HG03457 (cell line): ENCODE measurements around the gene MCTP2.
A peak's percentile ranks its signal among the peaks of the same experiment; 100 is the strongest.

Experiments used
- ATAC-seq: cut with Tn5 transposase; IDR thresholded peaks from one replicate; pipeline ENCODE4 v1.9.1; 2021; ENCODE audit warnings: moderate number of reproducible peaks; ENCODE audit not compliant: unreplicated experiment

The MCTP2 gene

DNA sequence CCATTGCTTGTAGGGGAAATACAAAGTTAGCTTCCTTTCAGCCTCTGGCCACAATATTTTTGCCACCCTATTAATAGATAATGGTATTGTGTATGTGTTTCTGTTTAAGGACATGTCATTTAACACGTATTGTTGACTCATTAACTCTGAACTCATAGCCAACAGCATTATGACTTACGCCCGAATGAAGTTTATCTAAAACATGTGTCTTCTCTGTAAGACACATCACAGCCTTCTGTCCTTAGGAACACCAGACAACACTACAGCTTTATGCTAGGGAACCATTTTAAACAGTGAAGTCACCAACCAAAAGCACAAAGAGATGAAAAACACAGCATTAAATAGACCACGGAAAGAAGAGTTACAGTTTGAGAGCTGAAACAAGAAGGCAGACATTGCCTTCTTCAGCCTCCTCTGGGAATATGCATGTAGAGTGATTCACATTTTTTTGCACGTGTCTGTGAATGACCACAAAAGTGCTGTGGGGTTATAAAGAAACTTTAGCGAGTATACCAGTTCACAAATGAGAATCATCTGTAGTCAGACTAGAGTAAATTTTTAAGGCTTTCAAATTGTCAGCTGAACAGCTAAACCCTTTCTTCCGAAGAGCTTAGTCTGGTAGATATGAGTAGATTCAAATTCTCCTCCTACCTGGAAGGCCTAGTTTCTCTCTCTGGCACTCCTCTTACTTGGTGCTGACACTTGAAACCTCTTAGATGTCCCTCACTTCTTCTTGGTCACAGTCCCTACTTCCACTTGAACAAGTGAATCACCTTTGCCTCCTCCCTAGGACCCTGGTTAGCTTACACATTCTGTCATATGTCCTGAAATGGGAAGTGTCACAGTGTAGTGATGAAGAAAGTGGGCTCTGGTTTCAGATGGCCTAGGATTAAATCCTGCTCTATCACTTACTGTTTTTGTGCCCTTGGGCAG is 32.2 kb downstream of the MCTP2 start:
- peak; percentile 74 for ATAC-seq

DNA sequence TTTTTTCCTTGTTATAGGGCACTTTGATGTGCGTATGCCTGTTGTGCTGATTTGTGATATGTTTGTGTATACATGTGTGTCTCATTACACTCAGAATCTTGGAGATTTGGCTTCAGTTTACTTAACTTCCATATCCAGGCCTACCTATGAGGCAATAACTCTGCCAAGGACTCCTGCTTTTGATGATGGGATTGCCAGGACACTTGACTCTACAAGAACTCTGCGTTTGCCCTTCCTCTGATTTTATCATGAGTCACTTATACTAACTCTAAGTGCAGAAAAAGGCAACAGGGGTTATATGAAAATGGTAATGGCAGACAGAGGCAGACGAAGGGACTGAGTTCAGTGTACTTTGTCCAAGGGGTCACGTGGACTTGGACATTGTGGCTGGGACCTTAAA is 33.6 kb downstream of the MCTP2 start:
- no peak for ATAC-seq

DNA sequence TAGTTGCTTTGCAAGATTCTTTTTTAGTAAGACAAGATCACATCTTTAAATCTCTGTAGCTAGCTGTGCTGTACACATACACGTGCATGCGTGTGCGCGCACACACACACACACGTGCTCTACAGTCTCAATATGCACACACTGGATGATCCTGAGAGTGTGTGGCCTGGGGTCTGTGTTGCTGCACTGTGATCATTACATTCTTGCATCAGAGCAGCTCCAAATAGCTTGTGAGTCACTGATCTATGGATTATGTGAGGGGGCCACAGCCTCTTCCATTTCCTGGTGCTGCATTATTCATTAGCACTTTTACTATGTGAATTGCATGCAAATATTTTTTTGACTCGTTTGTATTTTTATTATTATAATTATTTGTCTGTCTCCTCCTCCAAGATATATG is 34.6 kb downstream of the MCTP2 start:
- no peak for ATAC-seq

DNA sequence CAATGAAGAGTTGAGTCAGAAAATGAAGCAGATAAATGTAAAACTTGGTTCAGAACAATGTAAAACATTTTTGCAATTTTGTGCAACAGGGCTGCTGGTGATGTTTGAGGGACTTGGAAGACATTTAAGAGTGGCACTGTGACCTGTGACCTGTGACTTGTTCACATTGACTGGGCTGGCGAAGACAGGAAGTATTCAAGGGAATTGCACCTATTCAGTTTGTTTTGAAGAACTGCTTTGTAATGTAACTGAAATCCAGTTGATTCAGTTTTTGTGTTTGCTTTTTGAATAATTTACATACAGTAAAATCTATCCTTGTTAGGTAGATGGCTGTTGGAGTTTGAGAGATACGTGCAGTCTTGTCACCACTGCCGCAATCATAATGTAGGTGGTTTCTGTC is 35.4 kb downstream of the MCTP2 start:
- ATAC-seq: no peak

DNA sequence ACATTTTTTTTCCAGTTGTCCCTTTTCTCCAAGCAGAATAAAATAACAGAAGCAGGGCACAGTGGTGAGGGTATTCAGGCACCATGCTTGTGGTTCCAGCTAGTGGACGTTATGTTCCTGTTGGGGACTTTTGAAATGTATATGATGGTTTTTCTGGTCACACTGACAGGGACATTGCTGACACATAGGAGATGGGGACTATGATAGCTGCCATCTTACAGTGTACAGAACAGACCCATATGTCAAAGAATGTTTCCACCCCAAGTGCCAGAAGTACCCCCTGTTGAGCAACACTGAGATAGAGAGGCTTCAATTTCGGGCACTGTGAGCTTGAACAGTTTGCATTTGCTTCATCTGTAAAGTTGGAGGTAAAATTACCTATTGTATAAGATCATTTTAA is 38.6 kb downstream of the MCTP2 start:
- no peak for ATAC-seq

DNA sequence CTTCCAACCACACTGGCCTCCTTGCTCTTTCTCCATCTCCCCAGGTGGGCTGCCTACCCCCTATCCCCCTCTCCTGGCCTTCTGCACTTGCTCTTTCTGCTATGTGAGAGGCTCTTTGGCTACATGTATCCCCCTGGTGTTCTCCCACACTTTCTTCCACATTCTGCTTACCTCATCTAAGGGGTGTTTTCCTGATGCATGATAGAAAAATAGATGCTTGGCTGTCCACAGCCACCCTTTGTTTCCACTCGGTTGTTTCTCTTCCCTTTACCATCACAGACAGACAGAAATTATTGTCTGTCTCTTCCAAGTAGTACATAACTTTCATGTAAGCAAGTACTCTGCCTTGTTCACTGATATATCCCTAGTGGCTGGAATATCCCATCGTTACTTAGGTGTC is 39.2 kb downstream of the MCTP2 start:
- no peak for ATAC-seq

DNA sequence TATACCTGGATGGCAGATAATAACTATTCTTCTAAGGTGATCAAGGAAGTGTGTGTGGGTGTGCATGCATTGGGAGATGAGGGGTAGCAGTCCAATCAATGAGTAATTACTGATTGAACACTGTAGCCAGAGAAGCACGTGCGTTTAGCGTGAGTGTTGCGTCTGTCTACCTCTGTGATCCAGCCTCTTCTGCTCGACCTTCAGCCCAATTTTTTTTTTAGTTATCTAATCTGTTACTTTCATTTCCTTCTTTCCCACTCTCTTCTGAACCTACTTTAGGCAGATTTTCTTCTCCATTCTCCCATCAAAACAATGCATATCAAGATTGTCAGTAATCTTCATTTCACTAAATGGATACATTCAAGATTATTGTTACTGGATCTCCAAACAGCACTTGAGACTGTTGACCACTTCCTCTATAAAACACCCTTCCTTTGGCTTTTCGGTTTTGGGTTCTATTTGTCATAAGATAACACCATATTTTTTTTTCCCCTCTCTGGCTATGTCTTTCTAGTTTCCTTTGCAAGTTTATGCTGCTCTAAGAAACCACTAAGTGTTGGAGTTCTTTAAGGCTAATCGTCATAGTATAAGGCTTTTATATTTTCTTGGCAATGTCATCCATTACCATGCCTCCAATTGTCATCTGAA is 41.0 kb downstream of the MCTP2 start:
- ATAC-seq: peak; percentile 85

DNA sequence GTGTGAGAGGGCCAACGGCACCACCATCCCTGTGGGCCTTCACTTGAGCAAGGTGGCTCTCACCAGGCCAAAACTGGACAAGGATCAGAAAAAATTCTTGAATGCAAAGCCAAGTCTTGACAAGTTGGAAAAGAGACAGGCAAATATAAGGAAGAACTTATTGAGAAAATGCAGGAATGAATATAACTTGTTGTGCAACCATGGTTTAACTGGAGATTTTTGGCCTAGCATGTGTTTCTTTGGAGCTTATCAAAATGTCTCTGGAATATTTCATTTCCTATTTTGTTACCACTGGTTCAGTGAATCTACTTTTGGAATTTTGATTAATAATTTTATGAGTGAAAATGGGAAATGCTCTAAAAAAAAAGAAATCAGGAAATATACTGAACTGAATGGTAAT is 42.5 kb downstream of the MCTP2 start:
- no peak for ATAC-seq

DNA sequence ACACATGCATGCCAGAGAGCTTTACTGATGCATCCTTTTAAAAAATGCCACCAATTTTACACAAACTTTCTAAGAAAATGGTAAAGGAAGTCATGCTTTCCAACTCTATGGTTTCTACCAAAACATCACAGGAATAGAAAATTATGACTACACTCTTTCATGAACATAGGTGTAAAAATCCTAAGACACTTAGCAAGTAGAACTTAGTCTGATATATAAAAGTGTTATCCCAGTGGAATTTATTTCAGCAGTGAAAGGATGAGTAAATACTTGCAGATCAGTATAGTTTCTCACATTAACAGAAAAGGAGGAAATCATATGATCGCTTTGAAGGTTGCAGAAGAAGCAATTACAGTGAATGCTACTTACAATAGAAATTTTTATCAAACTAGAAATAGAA is 43.4 kb downstream of the MCTP2 start:
- no peak for ATAC-seq

DNA sequence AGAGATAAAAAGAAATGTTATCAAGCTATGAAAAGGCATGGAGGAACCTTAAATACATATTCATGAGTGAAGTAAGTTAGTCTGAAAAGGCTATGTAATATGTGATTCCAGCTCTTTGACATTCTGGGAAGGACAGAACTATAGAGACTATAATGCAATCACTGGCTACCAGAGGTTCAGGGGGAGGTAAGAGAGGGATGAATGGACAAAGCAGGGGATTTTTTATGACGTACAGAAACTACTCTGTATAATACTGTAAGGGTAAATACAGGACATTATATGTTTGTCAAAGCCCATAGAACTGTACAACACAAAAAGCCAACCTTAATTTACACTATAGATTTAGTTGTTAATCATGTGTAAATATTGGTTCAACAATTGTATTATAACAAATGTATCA is 46.1 kb downstream of the MCTP2 start:
- ATAC-seq: no peak

DNA sequence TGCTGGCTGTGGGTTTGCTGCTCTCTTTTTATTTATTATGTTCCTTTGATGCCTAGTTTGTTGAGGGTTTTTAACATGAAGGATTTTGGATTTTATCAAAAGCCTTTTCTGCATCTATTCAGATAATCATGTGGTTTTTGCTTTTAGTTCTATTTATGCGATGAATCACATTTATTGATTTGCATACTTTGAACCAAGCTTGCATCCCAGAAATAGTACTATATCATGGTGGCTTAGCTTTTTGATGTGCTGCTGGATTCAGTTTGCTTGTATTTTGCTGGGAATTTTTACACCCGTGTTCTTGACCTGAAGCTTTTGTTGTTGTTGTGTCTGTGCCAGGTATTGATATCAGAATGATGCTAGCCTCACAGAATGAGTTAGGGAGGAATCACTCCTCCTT is 48.4 kb downstream of the MCTP2 start:
- ATAC-seq: no peak

DNA sequence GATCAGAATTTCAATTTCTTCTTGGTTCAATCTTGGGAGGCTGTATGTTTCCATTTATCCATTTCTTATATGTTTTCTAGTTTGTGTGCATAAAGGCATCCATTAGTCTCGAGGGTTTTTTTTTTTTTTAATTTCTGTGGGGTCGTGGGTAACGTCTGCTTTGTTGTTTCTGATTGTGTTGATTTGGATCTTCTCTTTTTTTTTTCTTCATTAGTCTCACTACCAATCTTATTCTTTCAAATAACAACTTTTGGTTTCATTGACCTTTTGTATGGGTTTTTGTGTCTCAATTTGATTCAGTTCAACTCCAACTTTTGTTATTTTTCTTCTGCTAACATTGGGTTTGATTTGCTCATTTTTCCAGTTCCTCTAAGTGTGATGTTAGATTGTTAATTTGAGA is 48.9 kb downstream of the MCTP2 start:
- ATAC-seq: no peak

DNA sequence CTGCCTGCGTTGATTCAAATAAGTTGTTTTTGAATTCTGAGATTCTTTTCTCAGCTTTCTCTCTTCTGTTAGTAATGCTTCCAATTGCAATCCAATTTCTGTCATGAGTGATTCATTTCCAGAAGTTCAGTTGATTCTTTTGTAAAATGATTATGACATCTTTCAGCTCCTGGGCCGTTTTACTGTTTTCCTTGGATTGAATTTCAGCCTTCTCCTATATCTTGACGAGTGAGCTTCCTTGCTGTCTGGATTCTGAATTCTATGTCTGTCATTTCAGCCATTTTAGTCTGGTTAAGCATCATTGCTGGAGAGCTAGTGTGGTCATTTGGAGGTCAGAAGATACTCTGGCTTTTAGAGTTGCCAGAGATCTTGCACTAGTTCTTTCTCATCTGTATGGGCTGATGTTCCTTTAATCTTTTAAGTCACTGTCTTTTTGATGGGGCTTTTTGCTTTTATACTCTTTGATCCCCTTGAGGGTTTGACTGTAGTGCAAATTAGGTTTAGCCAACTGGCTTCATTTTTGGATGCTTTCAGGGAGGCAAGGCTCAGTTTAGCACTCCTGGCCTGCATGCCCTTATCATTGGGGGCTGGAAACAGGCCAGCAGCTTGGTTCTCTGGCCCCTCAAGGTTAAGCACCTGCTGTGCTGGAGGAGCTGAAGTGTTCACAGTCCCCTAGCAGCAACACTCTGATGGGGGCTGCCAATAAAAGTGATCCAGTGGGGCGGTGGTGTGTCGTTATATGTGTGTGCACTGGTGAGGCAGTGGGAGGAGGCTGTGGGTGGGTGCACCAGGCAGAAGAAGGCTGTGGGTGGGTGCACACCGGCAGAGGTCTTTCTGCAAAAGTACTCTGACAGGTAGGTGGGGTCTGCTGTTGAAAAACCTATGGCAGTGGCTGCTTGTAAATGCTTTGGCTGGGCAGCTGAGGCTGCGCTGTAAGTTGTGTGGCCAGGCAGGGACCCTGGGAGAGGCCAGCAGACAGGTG is 51.2 kb downstream of the MCTP2 start:
- no peak for ATAC-seq

DNA sequence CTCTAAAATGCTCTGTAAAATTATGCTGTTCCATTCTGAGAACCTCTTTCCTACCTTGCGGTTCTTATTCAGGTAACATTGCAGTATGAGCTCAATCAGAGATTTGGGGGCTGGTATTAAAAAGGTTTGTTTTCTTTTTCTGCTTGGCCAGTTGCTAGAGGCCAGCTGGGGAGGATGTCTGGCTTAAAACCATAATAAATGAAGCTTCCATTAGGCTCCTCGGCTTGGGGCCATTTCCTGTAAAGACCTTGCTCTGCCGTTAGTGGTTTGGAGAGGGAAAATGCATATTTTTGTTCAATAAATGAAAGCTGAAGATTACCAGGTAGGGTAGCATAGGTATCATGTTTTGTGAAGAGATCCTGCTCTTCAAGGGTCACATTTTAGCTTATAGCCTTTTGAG is 55.2 kb downstream of the MCTP2 start:
- no peak for ATAC-seq

DNA sequence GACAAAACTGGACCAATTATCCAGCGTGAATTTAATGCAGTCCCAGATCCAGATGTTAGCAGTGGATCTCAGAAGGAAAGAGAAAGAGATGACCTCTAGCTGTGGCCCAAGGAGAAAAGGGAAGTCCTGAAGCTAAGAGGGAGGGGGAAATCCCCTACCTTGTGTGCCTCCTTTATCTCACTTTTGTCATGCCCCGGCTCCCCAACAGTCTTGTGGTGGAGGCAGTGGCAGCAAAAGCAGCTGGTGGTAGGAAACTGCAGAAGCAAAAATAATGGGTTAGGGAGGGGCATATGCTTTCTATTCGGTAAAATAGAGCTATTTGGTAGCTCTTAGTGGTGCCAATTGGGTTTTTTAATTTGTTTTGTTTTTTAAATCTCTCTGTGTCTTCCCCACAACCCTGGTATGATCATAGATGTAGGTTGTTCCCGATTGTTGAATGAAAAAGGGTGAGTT is 56.5 kb downstream of the MCTP2 start:
- peak; percentile 97 for ATAC-seq

DNA sequence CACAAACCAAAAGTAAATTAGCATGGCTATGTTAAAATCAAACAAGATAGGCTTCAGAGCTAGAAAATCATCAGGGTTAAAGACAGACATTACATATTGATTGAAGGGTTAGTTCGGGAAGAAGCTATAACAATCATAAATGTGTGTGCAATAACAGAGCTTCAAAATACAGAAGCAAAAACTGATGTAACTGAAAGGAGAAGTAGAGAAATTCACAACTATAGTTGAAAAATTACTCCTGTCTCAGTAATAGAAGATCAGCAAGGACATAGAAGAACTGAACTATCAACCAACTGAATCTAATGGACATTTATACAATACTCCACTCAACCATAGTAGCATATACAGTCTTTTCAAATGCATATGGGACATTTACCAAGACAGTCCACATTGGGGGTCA is 59.4 kb downstream of the MCTP2 start:
- ATAC-seq: no peak

DNA sequence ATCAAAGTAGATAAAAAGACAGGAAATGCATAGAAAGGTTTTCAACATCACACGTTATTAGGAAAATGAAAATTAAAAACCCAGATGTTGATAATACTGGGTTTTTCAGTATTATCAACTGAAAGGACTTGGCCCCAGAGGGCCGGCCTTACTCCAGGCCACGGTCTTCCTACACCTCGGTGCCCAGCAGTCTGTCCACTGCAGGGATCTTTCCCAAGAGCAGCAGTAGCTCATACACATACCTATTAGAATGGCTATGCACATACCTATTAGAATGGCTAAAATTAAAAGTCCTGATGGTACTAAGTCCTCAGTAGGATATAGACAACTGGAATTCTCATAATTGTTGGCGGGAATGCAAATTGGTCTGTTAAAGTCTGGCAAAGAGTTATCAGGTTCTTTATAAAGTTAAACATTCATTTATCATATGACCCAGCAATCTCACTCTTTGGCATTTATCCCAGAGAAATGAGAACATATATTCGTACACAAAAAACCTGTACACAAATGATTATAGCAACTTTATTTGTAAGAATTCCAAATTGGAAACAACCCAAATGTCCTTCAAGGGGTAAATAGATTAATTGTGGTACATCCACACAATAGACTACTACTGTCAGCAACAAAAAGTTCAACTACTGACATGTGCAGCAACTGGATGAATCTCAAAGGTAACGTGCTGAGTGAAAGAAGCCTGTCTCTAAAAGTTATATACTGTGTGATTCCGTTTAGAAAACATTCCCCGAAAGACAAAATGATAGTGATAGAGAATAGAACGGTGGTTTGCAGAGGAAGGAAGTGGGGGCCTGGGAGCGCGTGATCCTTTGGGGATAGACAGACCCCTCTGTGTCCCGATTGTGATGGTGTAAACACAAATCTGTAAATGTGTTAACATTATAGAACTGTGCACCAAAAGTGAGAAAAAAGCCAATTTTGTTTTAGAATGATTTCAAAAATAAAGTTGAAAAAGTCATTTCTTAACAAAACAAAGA is 62.3 kb downstream of the MCTP2 start:
- no peak for ATAC-seq

DNA sequence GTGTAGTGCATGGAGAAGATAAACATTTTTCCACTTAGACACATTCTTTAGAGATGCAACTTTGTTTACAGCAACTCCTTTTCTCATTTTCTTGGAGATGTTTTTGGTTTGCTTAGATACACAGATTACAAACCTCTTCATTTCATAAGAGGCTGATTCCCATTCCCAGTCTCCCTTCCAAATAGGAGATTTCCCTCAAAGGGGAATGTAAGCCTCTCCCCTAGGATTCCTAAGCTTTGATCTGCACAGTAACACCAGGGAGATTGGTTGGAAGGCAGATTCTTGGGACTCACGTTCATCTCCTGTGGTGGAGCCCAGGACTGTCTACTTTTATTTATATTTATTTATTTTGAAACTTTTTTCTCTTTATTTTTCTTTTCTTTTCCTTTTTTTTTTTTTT is 63.2 kb downstream of the MCTP2 start:
- no peak for ATAC-seq

DNA sequence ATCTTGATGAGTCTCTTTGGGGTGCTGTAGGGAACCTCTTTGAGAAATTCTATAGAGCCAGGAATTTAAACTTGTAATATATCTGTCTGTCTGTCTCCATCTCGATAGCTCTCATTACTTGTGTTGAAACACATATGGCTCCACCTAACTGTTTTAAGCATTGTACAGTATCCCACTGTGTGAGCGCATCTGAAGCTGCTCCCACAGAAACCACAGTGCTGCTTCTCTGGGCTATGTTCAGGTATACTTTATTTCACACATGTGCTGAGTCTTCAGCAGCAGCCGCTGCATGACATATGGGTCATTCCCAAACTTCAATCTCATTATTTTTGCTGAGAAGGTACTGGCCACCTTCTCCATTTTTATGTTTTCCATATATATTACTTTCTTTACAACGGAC is 63.9 kb downstream of the MCTP2 start:
- no peak for ATAC-seq

DNA sequence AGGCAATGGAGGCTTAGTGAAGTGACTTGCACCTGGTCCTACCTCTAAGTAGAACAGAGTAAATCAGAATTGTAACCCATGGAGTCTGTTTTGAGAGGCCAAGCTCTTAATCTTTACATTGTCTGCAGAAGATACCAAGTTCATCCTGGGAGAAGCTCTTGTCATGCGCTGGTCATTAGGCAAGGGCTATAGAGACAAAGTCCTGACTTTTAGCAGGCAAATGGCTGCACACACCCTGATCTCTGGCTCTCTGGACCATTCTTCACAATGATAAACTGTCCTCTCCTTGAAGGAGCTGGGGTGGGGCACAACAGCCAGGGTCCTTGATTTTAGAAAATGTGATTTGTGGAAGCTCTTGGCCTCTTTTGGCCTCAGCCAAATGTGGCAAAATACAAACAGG is 65.4 kb downstream of the MCTP2 start:
- ATAC-seq: no peak
